ENCODE results near the gene KCNIP3.

- TF ChIP-seq ZBTB8A (tag by site-specific recombination; IDR thresholded peaks at IDR 0.05) (no peak), ZNF843 (tag by site-specific recombination; IDR thresholded peaks at IDR 0.05) (no peak), ZBTB20 (tag by site-specific recombination; IDR thresholded peaks at IDR 0.05) (no peak), REST (tag by site-specific recombination; IDR thresholded peaks at IDR 0.05) (no peak), ZNF558 (tag by site-specific recombination; IDR thresholded peaks at IDR 0.05) (no peak)
These were observed 9.8 kb upstream of the KCNIP3 start for GRCh38 chr2:95287336-95287735.
